K562 (cell line): Measurements from ENCODE around the gene GNAI3. TPM values are rescaled to one million over a fixed set of nuclear protein-coding genes. Genes with fewer than 3 reads are reported as not detected.

Source experiments
- ATAC-seq: fragments of 200-7000 bp; cut with Tn5 transposase; 3 replicates; pipeline ENCODE4 v1.9.1; 2020; ENCODE audit warnings: moderate library complexity
- BruUV-seq: library from RNA; stranded (reverse); fragments of 400-500 nt; replicated peaks from 2 replicates; lab custom pipeline; 2021; lab: Mats Ljungman, UMichigan
- CTCF ChIA-PET: fragments of 300-600 bp; formaldehyde crosslinking; extraction: SDS; loops from one replicate; lab custom pipeline; 2021; ENCODE audit warnings: low intra/inter-chr PET ratio; lab: Yijun Ruan, JAX
- POLR2A ChIA-PET: fragments of 300-600, 350-650 bp; sonication (Branson Sonifier 250); formaldehyde crosslinking; extraction: SDS; loops from one replicate; lab custom pipeline; 2021; ENCODE audit warnings: antibody characterized with exemption, inconsistent platforms; lab: Yijun Ruan, JAX
- DNase-seq, 4 experiments: peaks; one replicate each; pipeline versions ENCODE4 v3.0.0 to v3.0.0-alpha.2; 2011 to 2018; ENCODE audit warnings: low spot score in 3 of 4, mixed read lengths in 3 of 4; ENCODE audit errors: extremely low read depth in 1 of 4
- FAIRE-seq: peaks from 2 replicates; lab custom pipeline; 2011; peaks lifted over from hg19 to GRCh38; lab: Jason Lieb, UNC
- H2AFZ ChIP-seq: 2 replicates; pipeline ENCODE4 v1.6.0; 2011; ENCODE audit warnings: low read depth, low read length, control low read depth, inconsistent platforms
- H3K27ac ChIP-seq: fragments of 200-600 bp; 3 replicates; pipeline ENCODE4 v1.8.0; 2011; ENCODE audit warnings: low read depth, mild to moderate bottlenecking, control low read depth, inconsistent platforms, low read length, moderate library complexity, mixed read lengths; ENCODE audit errors: extremely low read depth
- H3K27me3 ChIP-seq, 2 experiments: fragments of 300-600 bp in 1 of 2; 2 replicates in 1 of 2; 3 replicates in 1 of 2; pipeline versions ENCODE4 v1.6.0 to v1.8.0; 2011; ENCODE audit warnings: inconsistent platforms in 2 of 2, low read length in 2 of 2, mild to moderate bottlenecking in 1 of 2, mixed read lengths in 1 of 2, moderate library complexity in 1 of 2; ENCODE audit not compliant: control insufficient read depth in 2 of 2, insufficient read depth in 2 of 2
- H3K36me3 ChIP-seq: fragments of 300-600 bp; 3 replicates; pipeline ENCODE4 v1.8.0; 2011; ENCODE audit warnings: mild to moderate bottlenecking, low read length, inconsistent platforms; ENCODE audit not compliant: control insufficient read depth, insufficient read depth
- H3K4me1 ChIP-seq, 2 experiments: fragments of 200-600 bp in 1 of 2; replicated peaks in 1 of 2; 2 replicates in 1 of 2; 3 replicates in 1 of 2; pipeline versions ENCODE4 v1.5.1 to v1.8.0; 2011; ENCODE audit warnings: inconsistent platforms in 2 of 2, low read length in 2 of 2, mild to moderate bottlenecking in 1 of 2, mixed read lengths in 1 of 2, moderate library complexity in 1 of 2; ENCODE audit not compliant: control insufficient read depth in 2 of 2, insufficient read depth in 2 of 2
- H3K4me2 ChIP-seq: 2 replicates; pipeline ENCODE4 v1.6.1; 2011; ENCODE audit warnings: low read length, control low read depth, inconsistent platforms, mixed read lengths; ENCODE audit not compliant: insufficient read depth
- H3K4me3 ChIP-seq: fragments of 200-600 bp; sonication (generic), shearing (Covaris generic); 2 replicates; pipeline ENCODE4 v1.5.1; 2016; ENCODE audit warnings: control low read depth, inconsistent platforms
- H3K79me2 ChIP-seq: fragments of 200-600 bp; 3 replicates; pipeline ENCODE4 v1.8.0; 2011; ENCODE audit warnings: low read length, inconsistent platforms; ENCODE audit not compliant: control insufficient read depth, insufficient read depth
- H3K9ac ChIP-seq, 2 experiments: 2 replicates each; pipeline versions ENCODE4 v1.6.0 to v1.6.1; 2011; ENCODE audit warnings: low read depth in 2 of 2, low read length in 2 of 2, control low read depth in 1 of 2, inconsistent platforms in 1 of 2, mild to moderate bottlenecking in 1 of 2, mixed read lengths in 1 of 2; ENCODE audit not compliant: insufficient read depth in 1 of 2
- H3K9me1 ChIP-seq: one replicate; pipeline ENCODE4 v1.6.0; 2011; ENCODE audit warnings: inconsistent platforms, mild to moderate bottlenecking, low read length, moderate library complexity; ENCODE audit not compliant: control insufficient read depth, insufficient read depth
- H3K9me3 ChIP-seq: replicated peaks from 2 replicates; pipeline ENCODE4 v1.5.1; 2011; ENCODE audit warnings: low read depth, low read length, inconsistent platforms; ENCODE audit not compliant: control insufficient read depth, insufficient read depth
- H4K20me1 ChIP-seq: replicated peaks from 2 replicates; pipeline ENCODE4 v1.6.1; 2011; ENCODE audit warnings: low read length, inconsistent platforms, mixed read lengths; ENCODE audit not compliant: control insufficient read depth, insufficient read depth
- CAMTA2 ChIP-seq: fragments of 250-450 bp; sonication (Bioruptor Pico); conservative IDR thresholded peaks from 2 replicates; pipeline ENCODE4 v1.5.1; 2022
- E2F8 ChIP-seq: fragments of 450-650 bp; IDR thresholded peaks from 2 replicates; pipeline ENCODE4 v1.7.1; 2018; ENCODE audit warnings: mild to moderate bottlenecking, low read depth; ENCODE audit not compliant: partially characterized antibody
- EGR1 ChIP-seq: fragments of 450-650 bp; conservative IDR thresholded peaks from 2 replicates; pipeline ENCODE4 v1.6.1; 2017; ENCODE audit warnings: mild to moderate bottlenecking
- ELF4 ChIP-seq: fragments of 450-650 bp; formaldehyde crosslinking; IDR thresholded peaks from 2 replicates; pipeline ENCODE4 v1.4.0; 2022; ENCODE audit warnings: missing genetic modification characterization
- ETV1 ChIP-seq: fragments of 450-650 bp; conservative IDR thresholded peaks from 2 replicates; pipeline ENCODE4 v1.6.1; 2016; ENCODE audit warnings: missing genetic modification characterization, control low read depth, low read depth, missing compliant biosample characterization
- HMGN3 ChIP-seq: IDR thresholded peaks from 2 replicates; pipeline ENCODE4 v1.6.1; 2011; ENCODE audit warnings: borderline replicate concordance, low read depth, mild to moderate bottlenecking, mixed read lengths, low read length; ENCODE audit not compliant: insufficient read length; ENCODE audit errors: extremely low read depth
- MCM7 ChIP-seq, 2 experiments: fragments of 450-650 bp; IDR thresholded peaks; 2 replicates each; pipeline ENCODE4 v1.6.1; 2016 to 2018
- MXI1 ChIP-seq: IDR thresholded peaks from 2 replicates; pipeline ENCODE4 v1.6.1; 2011; ENCODE audit warnings: low read depth, mild to moderate bottlenecking, improper control_type of control experiment, low read length
- MYC ChIP-seq, 2 experiments: fragments of 250-450 bp in 1 of 2; sonication (Bioruptor Pico) in 1 of 2; IDR thresholded peaks; 2 replicates each; pipeline versions ENCODE4 v1.5.1 to v1.6.1; 2012 to 2021; ENCODE audit warnings: low read depth in 2 of 2, borderline replicate concordance in 1 of 2, improper control_type of control experiment in 1 of 2, low read length in 1 of 2, mild to moderate bottlenecking in 1 of 2, moderate library complexity in 1 of 2
- NFIC ChIP-seq: fragments of 450-650 bp; IDR thresholded peaks from 2 replicates; pipeline ENCODE4 v1.6.1; 2017; ENCODE audit warnings: mild to moderate bottlenecking, inconsistent platforms
- SMARCB1 ChIP-seq: IDR thresholded peaks from 2 replicates; pipeline ENCODE4 v1.6.1; 2011; ENCODE audit warnings: improper control_type of control experiment, low read depth; ENCODE audit not compliant: insufficient read length
- TGIF2 ChIP-seq: sonication (generic); formaldehyde crosslinking; IDR thresholded peaks from 2 replicates; pipeline ENCODE4 v1.8.1; 2022; ENCODE audit warnings: mild to moderate bottlenecking, missing genetic modification reagents, moderate library complexity
- ZBTB7A ChIP-seq: IDR thresholded peaks from 2 replicates; pipeline ENCODE4 v1.6.1; 2011; ENCODE audit warnings: low read depth, mild to moderate bottlenecking, low read length, moderate library complexity, borderline replicate concordance; ENCODE audit not compliant: control insufficient read depth
- ZNF124 ChIP-seq: sonication (generic); formaldehyde crosslinking; IDR thresholded peaks from 2 replicates; pipeline ENCODE4 v1.8.1; 2022; ENCODE audit warnings: missing genetic modification reagents
- ZNF398 ChIP-seq: fragments of 250-450 bp; sonication (Bioruptor Pico); IDR thresholded peaks from 2 replicates; pipeline ENCODE4 v1.8.0; 2021; ENCODE audit warnings: moderate library complexity, mild to moderate bottlenecking, inconsistent platforms
- WGBS: fragments of 100-300 bp; shearing (Covaris generic); methylation state at CpG from one replicate; pipeline ENCODE4 v1.1.6; 2016; ENCODE audit warnings: low coverage, mixed read lengths; ENCODE audit not compliant: insufficient coverage; ENCODE audit errors: missing lambda C conversion rate; 5-methylcytosine and 5-hydroxymethylcytosine counted together
- in situ Hi-C: fragments of 300-500 bp; cut with MboI; formaldehyde crosslinking; loops from 4 replicates; pipeline ENCODE4 v1.15.0; 2018; ENCODE audit warnings: inconsistent platforms, mixed read lengths
- intact Hi-C: fragments of 100-400 bp; cut with micrococcal nuclease; formaldehyde crosslinking; loops from 2 replicates; pipeline ENCODE4 v1.14.2; 2022
- polyA plus RNA-seq, 8 experiments: library from polyadenylated mRNA; depleted of rRNA in 4 of 8; stranded (reverse) in 5 of 8; unstranded in 3 of 8; fragments of >200 nt; fragmentation: Nextera tagmentation in 2 of 8; fragmentation: Illumina TruSeq in 1 of 8; extraction: Ambion mirVana in 2 of 8; extraction: Trizol in 1 of 8; gene quantifications; 2 replicates each; pipeline versions ENCODE4 v1.2.1 to v1.2.3, GENCODE V29; 2011 to 2014; ENCODE audit warnings: inconsistent platforms in 1 of 8, missing spikeins in 1 of 8
- total RNA-seq, 7 experiments: library from RNA; depleted of rRNA in 6 of 7; stranded (reverse); fragments of >200 nt in 6 of 7; fragmentation: Illumina TruSeq in 2 of 7; extraction: Trizol in 2 of 7; gene quantifications; 2 replicates each; pipeline versions ENCODE4 v1.2.1 to v1.2.3, GENCODE V29; 2011 to 2021; ENCODE audit warnings: low replicate concordance in 1 of 7

The GNAI3 gene
- total and polyA plus RNA-seq, 9 of the 15 experiments (the other 6 are each of a cell fraction or from before 2014, with no cell fraction given), result 6.3 to 13.2 (median 8.9) TPM

GRCh38 chr1:109620401-109620791 is 72.0 kb downstream of the GNAI3 start (continued):
- peak; percentile 2; the same call in 1 of the 2 replicates for TF ChIP-seq ZBTB7A
- TF ChIP-seq SMARCB1, result no peak

- peak; percentile 84 for ATAC-seq
- CTCF ChIA-PET, result interaction anchor here (0.6 kb wide), 1 partner anchor 22 kb away, joined by 3 read pairs; no protein-coding TSS in a partner anchor
- intact Hi-C loops, result no loop called here
- in situ Hi-C loops, result loop anchor here (5.0 kb wide), 1 partner anchor 74 kb away; the partner anchor contains the start of gene GNAI3
- Histone ChIP-seq H3K79me2 (peaks cover 55% of the 10 kb centered on the region), H2AFZ (0 out of 2 replicates have a peak overlapping the region, but pooled peaks have one; percentile 96), H4K20me1 (peaks cover 5% of the 10 kb centered on the region; the same call in 1 of the 2 replicates), H3K27me3 (no peaks in the 10 kb centered on the region), H3K4me3 (peak overlapping the region; percentile 61), H3K36me3 (peaks cover 2% of the 10 kb centered on the region; the same call in 1 of the 3 replicates), H3K9ac (peak overlapping the region; percentile 86 to 98; a peak in 3 of 4 replicates), H3K4me2 (peak overlapping the region; percentile 96), H3K4me1 (peaks cover 32 to 61% of the 10 kb centered on the region in 2 experiments), H3K9me1 (no peaks in the 10 kb centered on the region), H3K9me3 (no peaks in the 10 kb centered on the region), H3K27ac (peak overlapping the region; percentile 90; the same call in 1 of the 3 replicates)
- BruUV-seq, result no TSS peak
- peak; percentile 82 for FAIRE-seq
- DNase-seq, result peak; percentile 93 to 96 (median 94)
- 2% methylated on average over 17 of the region's 18 CpGs for WGBS
- POLR2A ChIA-PET, result interaction anchor here (0.6 to 3.3 kb wide), 12 partner anchors 9 to 741 kb away, joined by 3 to 16 read pairs (median 4); partner anchors contain the start of gene GNAI3
- no peak for TF ChIP-seq MCM7 (IDR thresholded peaks at IDR 0.05)
- no peak for TF ChIP-seq CAMTA2 (CRISPR knock-in tag)
- TF ChIP-seq ZNF398 (CRISPR knock-in tag), result no peak
- TF ChIP-seq ZNF124 (CRISPR knock-in tag), result no peak
- peak; percentile 48 for TF ChIP-seq E2F8
- peak; percentile 4; the same call in 1 of the 2 replicates for TF ChIP-seq NFIC
- TF ChIP-seq ELF4, result 0 out of 2 replicates have a peak, but pooled peaks have one; percentile 36
- peak; percentile 58 for TF ChIP-seq ETV1
- 0 out of 2 replicates have a peak, but pooled peaks have one; percentile 57 for TF ChIP-seq MXI1
- no peak for TF ChIP-seq TGIF2 (CRISPR knock-in tag)
- peak; percentile 47; the same call in 1 of the 2 replicates for TF ChIP-seq MYC (IDR thresholded peaks at IDR 0.05; ENCODE audit: low read depth, low read length)
- no peak for TF ChIP-seq MYC (CRISPR knock-in tag; IDR thresholded peaks at IDR 0.05; ENCODE audit: borderline replicate concordance, low read depth)
- TF ChIP-seq EGR1, result peak; percentile 38; the same call in 1 of the 2 replicates
- TF ChIP-seq HMGN3, result peak; percentile 35
Measured at GRCh38 chr1:109620841-109621286, 72.4 kb downstream of the GNAI3 start.
